Measurements from ENCODE around the gene ERAP2.
"Not testable (repeated sequence)": the region's sequence is repeated elsewhere in the genome, so short reads cannot be mapped to it uniquely, and the experiment has no call there.

ERAP2 gene

DNA sequence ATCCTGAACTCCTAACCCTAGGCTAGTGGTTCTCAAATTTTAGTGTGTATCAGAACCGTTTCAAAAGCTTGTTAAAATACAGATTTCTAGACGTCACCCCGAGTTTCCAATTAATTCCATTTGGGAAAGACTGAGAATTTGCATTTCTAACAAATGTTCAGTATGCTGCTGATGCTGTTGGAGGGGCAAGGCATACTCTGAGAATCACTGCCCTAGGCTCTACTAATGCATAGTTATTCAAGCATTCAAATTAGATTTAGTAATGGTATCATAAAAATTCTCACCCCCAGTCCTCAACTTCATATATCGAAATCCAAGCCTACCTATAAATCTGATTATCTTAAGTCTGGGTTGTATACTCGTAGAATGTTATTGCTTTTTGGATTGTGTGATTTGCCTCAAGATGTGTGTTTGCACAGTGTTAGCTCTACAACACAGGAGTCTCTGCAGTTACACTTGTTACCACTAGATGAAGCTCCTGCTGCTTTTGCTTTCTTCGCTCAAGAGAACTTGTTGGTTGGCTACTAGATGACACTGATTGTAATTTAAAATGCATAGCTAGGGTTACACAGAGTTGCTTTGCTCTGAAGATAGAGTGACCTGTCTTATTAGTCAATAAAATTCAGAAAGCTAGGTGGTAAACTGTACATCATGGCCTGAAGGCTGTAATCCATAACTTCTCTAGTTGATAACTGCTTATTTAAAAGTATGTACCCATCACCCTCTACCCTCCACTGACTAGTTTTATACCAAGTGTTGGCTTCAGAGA lies 7.5 kb upstream of the ERAP2 start:
- no peak overlapping the region for H3K9ac ChIP-seq (ENCODE audit: low read length)
- no peaks in the 10 kb centered on the region for H3K27me3 ChIP-seq (ENCODE audit: control insufficient read depth, insufficient read depth, low read length)
- peaks cover 4% of the 10 kb centered on the region for H3K4me1 ChIP-seq (ENCODE audit: control insufficient read depth, insufficient read depth, low read length)
- H3K36me3 ChIP-seq (ENCODE audit: control insufficient read depth, insufficient read depth, low read length) = no peaks in the 10 kb centered on the region
- no peak overlapping the region for H3K4me3 ChIP-seq (ENCODE audit: low read length)
- no peaks in the 10 kb centered on the region for H3K9me3 ChIP-seq (ENCODE audit: control insufficient read depth, low read length)

DNA sequence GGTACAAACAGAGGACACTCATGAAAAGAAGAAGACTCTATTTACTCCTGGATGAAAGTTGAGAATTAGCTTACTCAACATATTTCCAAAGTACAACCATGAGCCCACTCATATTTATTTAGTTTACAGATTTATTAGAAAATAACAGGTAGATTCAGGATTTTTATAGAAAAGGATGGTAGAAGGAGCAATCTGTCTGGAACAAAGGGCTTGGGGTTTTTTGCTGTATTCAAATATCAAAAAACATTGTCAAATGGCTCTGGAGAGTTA lies 7.0 kb upstream of the ERAP2 start:
- Histone ChIP-seq H3K4me3 (ENCODE audit: low read length) (no peak overlapping the region), H3K9ac (ENCODE audit: low read length) (no peak overlapping the region), H3K4me1 (ENCODE audit: control insufficient read depth, insufficient read depth, low read length) (peaks cover 4% of the 10 kb centered on the region), H3K36me3 (ENCODE audit: control insufficient read depth, insufficient read depth, low read length) (no peaks in the 10 kb centered on the region), H3K9me3 (ENCODE audit: control insufficient read depth, low read length) (no peaks in the 10 kb centered on the region), H3K27me3 (ENCODE audit: control insufficient read depth, insufficient read depth, low read length) (no peaks in the 10 kb centered on the region)

DNA sequence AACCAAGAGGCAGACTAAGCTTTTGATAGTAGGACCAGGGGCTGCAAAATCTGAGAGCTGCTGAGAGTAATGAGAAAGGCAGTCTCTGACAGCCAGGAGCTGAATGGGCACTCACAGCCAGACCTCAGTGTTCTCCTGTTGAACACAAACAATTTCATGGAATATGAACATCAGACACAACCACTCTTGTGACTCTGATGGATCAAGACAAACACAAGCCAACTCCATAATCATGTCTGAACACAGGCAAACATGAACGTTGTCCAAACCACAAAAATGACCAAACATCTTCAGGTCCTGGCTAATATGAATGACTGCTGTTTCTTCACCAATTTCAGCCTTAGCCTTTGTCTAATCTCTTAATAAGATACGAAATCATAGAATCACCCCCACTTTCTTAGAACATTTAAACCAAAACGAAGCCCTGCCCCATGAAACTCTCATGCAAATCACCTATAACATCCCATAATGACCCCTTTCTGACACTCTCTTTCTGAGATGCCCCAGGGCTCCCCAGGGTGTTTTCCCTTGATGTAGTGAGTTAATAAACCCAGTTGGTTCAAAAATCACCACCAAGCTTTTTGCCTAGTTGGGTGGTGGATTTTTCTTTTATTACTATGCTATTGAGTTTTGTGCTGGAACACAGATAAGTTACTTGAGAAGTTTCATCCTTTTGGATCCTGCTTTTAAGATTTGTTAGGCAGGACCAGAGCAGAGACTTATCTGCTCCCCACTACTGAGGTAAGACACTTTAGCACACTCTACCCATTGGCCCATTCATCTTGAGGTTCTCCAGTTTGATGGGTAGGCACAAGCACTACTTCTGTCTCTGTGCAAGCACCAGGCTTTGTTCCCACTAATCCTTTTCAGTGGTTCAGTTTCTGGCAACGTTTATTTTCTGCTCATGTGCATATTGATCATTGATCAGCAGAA lies 5.9 kb upstream of the ERAP2 start:
- Histone ChIP-seq H3K27me3 (ENCODE audit: control insufficient read depth, insufficient read depth, low read length) (no peaks in the 10 kb centered on the region), H3K9ac (ENCODE audit: low read length) (no peak overlapping the region), H3K4me1 (ENCODE audit: control insufficient read depth, insufficient read depth, low read length) (peaks cover 4% of the 10 kb centered on the region)

DNA sequence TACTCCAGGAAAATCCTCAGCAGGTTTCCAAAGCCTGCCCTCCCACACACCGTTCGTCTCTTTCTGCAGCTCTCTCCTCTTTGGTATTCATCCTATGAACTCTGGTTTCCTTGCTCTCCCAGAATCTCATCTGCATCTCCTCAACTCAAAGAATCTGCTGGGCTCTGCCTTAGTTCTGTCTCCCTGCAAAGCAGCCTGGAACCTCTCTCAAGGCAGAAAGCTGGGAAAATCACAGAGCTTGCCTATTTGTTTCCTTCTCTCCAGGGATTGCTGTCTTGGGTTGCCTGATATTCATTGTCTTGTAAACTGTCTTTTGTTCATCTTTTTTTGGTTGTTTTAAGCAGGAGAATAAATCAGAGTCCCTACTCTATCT lies 5.3 kb upstream of the ERAP2 start:
- H3K9ac ChIP-seq (ENCODE audit: low read length) = no peak overlapping the region
- H3K9me3 ChIP-seq (ENCODE audit: control insufficient read depth, low read length) = no peaks in the 10 kb centered on the region
- peaks cover 9% of the 10 kb centered on the region for H3K4me1 ChIP-seq (ENCODE audit: control insufficient read depth, insufficient read depth, low read length)
- no peaks in the 10 kb centered on the region for H3K27me3 ChIP-seq (ENCODE audit: control insufficient read depth, insufficient read depth, low read length)
- H3K36me3 ChIP-seq (ENCODE audit: control insufficient read depth, insufficient read depth, low read length) = no peaks in the 10 kb centered on the region
- H3K4me3 ChIP-seq (ENCODE audit: low read length) = no peak overlapping the region

More for the DNA sequence above, 5.9 kb upstream of the ERAP2 start:
- Histone ChIP-seq H3K36me3 (ENCODE audit: control insufficient read depth, insufficient read depth, low read length) (no peaks in the 10 kb centered on the region), H3K4me3 (ENCODE audit: low read length) (no peak overlapping the region), H3K9me3 (ENCODE audit: control insufficient read depth, low read length) (no peaks in the 10 kb centered on the region)

DNA sequence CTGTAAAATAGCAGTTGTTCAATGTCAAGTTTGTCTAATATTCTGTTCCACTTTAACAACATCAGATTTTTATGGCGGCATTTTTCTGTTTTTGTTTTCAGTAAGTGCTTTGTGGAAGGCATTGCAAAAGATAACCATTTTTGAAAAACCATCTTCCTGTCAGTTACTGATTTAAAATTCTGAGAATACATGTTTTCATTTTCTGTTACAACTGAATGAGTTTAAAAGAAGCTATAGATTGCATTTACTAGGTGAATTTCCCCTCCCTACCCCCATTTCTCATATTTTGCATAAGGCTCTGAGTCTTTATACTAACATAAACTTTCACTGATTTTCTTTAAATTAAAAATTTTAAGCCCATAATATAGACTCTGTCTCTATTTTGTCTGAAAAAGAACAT lies 4.6 kb upstream of the ERAP2 start:
- no peaks in the 10 kb centered on the region for H3K36me3 ChIP-seq (ENCODE audit: control insufficient read depth, insufficient read depth, low read length)
- peaks cover 6% of the 10 kb centered on the region for H3K4me1 ChIP-seq (ENCODE audit: control insufficient read depth, insufficient read depth, low read length)
- H3K9ac ChIP-seq (ENCODE audit: low read length) = no peak overlapping the region
- no peaks in the 10 kb centered on the region for H3K9me3 ChIP-seq (ENCODE audit: control insufficient read depth, low read length)
- no peaks in the 10 kb centered on the region for H3K27me3 ChIP-seq (ENCODE audit: control insufficient read depth, insufficient read depth, low read length)
- H3K4me3 ChIP-seq (ENCODE audit: low read length) = no peak overlapping the region

DNA sequence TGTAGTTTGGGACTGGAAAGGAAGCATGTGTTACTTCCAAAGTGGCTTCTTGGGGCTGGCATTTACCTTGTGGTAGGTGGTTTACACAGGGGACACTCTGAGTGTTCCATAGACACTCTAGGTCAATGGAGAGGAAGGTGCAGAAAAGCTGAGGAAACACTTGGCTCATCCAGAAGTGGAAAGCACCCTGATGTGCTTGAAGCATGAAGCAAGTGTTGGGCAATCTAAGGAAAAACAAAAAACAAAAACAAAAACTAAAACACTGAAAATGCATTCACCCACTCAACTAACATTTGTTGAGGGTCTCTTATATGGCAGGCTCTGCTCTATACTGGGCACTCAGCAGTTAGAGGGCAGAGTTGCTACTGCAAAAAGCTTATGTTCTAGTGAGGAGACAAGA lies 2.9 kb upstream of the ERAP2 start:
- Histone ChIP-seq H3K4me3 (ENCODE audit: low read length) (no peak overlapping the region), H3K36me3 (ENCODE audit: control insufficient read depth, insufficient read depth, low read length) (no peaks in the 10 kb centered on the region), H3K4me1 (ENCODE audit: control insufficient read depth, insufficient read depth, low read length) (peaks cover 6% of the 10 kb centered on the region), H3K9ac (ENCODE audit: low read length) (no peak overlapping the region), H3K9me3 (ENCODE audit: control insufficient read depth, low read length) (no peaks in the 10 kb centered on the region), H3K27me3 (ENCODE audit: control insufficient read depth, insufficient read depth, low read length) (no peaks in the 10 kb centered on the region)

DNA sequence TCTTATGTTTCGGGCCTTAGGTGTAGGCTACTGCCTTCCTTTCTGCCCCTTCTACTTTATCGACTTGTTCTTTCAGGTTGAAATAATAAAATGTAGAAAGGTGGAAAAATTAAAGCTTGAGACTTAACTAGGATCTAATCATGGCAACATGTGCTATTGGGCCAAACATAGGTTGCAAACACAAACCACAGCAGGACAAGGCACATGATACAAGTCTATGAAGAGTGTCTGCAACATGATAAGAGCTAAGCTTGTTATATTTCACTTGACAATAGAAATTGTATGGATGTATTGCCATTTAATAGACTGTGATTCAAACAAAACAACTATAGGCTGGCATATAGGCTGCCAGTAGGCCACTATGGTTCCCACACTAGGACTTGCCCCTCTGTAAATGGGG lies 1.7 kb upstream of the ERAP2 start:
- Histone ChIP-seq H3K4me1 (ENCODE audit: control insufficient read depth, insufficient read depth, low read length) (peaks cover 6% of the 10 kb centered on the region), H3K4me3 (ENCODE audit: low read length) (no peak overlapping the region), H3K9me3 (ENCODE audit: control insufficient read depth, low read length) (no peaks in the 10 kb centered on the region), H3K9ac (ENCODE audit: low read length) (no peak overlapping the region), H3K36me3 (ENCODE audit: control insufficient read depth, insufficient read depth, low read length) (no peaks in the 10 kb centered on the region), H3K27me3 (ENCODE audit: control insufficient read depth, insufficient read depth, low read length) (no peaks in the 10 kb centered on the region)

DNA sequence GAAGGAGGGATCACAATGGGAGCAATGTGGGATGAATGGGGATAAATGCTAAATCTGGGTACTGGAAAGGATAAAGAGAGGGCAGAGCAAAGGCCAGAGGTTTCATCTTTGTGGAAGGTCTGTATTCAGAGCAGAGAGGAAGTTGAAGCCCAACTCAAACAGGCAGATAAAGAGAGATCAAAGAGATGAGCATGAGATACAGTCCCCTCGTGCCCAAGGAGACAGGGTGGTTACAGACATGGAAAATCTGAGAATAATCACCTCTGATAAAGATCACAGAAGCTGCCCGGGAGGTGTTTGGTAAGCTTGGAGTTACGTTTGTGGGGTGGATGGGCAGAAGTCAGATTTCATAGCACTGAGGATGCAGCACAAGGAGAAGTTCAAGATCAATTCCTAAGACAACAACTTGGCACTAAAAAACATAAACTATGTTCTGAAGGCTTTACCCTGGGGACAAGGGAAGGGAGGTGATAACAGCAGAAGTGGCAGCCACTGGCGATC lies 459 bp upstream of the ERAP2 start:
- Histone ChIP-seq H3K27me3 (ENCODE audit: control insufficient read depth, insufficient read depth, low read length) (no peaks in the 10 kb centered on the region), H3K9ac (ENCODE audit: low read length) (peak overlapping the region; percentile 52), H3K9me3 (ENCODE audit: control insufficient read depth, low read length) (no peaks in the 10 kb centered on the region), H3K4me1 (ENCODE audit: control insufficient read depth, insufficient read depth, low read length) (peaks cover 14% of the 10 kb centered on the region), H3K36me3 (ENCODE audit: control insufficient read depth, insufficient read depth, low read length) (no peaks in the 10 kb centered on the region), H3K4me3 (ENCODE audit: low read length) (peak overlapping the region; percentile 6)

DNA sequence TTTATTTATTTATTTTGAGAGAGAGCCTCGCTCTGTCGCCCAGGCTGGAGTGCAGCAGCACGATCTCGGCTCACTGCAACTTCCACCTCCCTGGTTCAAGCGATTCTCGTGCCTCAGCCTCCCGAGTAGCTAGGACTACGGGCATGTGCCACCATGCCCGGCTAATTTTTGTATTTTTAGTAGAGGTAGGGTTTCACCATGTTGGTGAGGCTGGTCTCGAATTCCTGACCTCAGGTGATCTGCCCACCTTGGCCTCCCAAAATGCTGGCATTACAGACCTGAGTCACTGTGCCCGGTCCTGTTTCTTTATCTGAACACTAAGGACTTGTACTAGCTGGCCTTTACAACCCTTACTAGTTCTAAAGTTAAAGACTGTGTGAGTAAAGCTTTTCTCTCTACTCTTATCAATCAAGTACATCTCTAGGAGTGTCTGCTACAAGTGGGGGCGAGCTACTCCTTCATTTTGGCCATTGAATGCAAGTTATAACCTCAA lies 723 bp downstream of the ERAP2 start:
- Histone ChIP-seq H3K4me1 (ENCODE audit: control insufficient read depth, insufficient read depth, low read length) (peaks cover 26% of the 10 kb centered on the region), H3K9ac (ENCODE audit: low read length) (peak overlapping the region; percentile 52)
- H3K36me3 ChIP-seq (ENCODE audit: control insufficient read depth, insufficient read depth, low read length); H3K9me3 ChIP-seq (ENCODE audit: control insufficient read depth, low read length); H3K4me3 ChIP-seq (ENCODE audit: low read length); H3K27me3 ChIP-seq (ENCODE audit: control insufficient read depth, insufficient read depth, low read length): not testable (repeated sequence)

DNA sequence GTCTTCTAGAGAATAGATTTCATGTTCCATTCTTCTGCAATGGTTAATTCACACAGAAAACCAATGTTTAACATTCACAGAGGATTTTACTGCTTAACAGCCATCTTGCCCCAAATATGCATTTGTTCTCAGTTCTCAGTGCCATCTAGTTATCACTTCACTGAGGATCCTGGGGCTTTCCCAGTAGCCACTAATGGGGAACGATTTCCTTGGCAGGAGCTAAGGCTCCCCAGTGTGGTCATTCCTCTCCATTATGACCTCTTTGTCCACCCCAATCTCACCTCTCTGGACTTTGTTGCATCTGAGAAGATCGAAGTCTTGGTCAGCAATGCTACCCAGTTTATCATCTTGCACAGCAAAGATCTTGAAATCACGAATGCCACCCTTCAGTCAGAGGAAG lies 3.4 kb downstream of the ERAP2 start:
- no peaks in the 10 kb centered on the region for H3K27me3 ChIP-seq (ENCODE audit: control insufficient read depth, insufficient read depth, low read length)
- H3K4me3 ChIP-seq (ENCODE audit: low read length) = no peak overlapping the region
- no peak overlapping the region for H3K9ac ChIP-seq (ENCODE audit: low read length)
- H3K9me3 ChIP-seq (ENCODE audit: control insufficient read depth, low read length) = no peaks in the 10 kb centered on the region
- no peaks in the 10 kb centered on the region for H3K36me3 ChIP-seq (ENCODE audit: control insufficient read depth, insufficient read depth, low read length)
- peaks cover 29% of the 10 kb centered on the region for H3K4me1 ChIP-seq (ENCODE audit: control insufficient read depth, insufficient read depth, low read length)

DNA sequence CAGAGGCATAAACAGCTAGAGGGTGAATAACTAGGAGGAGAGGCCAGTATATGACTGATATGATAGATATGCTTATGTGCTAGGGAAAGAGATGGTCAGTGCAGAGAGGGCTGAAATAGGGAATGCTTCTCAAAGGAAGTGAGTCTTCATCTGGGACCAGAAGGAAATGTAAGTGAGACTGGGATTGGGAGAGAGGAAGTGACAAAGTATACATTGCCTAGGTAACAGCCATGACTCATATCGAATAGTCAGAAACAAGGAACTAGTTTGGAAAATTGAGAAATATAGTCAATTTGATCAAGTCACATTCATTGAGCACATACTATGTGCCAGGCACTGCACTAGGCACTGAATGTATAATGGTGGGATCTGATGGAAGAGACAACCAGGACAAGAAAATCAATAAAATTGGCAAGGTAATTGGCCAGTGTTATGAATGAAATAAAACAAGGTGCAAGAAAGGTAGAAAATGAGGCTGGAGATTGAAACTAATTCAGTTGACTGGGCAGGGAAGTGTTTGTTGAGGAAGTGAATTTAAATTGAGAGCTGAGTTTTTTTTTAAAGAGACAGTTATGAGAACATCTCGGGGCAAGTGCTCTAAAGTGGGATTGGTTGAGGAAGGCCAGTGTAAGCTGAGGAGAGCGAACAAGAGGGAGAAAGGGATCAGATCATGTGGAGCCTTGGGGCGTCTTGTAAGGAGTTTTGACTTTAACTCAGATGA lies 4.3 kb downstream of the ERAP2 start:
- Histone ChIP-seq H3K36me3 (ENCODE audit: control insufficient read depth, insufficient read depth, low read length) (no peaks in the 10 kb centered on the region), H3K4me1 (ENCODE audit: control insufficient read depth, insufficient read depth, low read length) (peaks cover 28% of the 10 kb centered on the region), H3K9me3 (ENCODE audit: control insufficient read depth, low read length) (no peaks in the 10 kb centered on the region), H3K27me3 (ENCODE audit: control insufficient read depth, insufficient read depth, low read length) (no peaks in the 10 kb centered on the region), H3K4me3 (ENCODE audit: low read length) (no peak overlapping the region), H3K9ac (ENCODE audit: low read length) (no peak overlapping the region)
